PC-3 (cell line): ENCODE results near the gene SLC51B. TPM values are rescaled to one million over a fixed set of nuclear protein-coding genes. Genes with fewer than 3 reads are reported as not detected.
"Not testable (repeated sequence)": the region's sequence is repeated elsewhere in the genome, so short reads cannot be mapped to it uniquely, and the experiment has no call there.

Experiments
- ATAC-seq: fragments of 200-7000 bp; cut with Tn5 transposase; 2 replicates; pipeline ENCODE4 v1.9.1; 2020; ENCODE audit warnings: mild to moderate bottlenecking, moderate library complexity
- BruUV-seq: library from RNA; stranded (reverse); fragments of 400-500 nt; replicated peaks from 2 replicates; lab custom pipeline; 2021; lab: Mats Ljungman, UMichigan
- CTCF ChIA-PET: fragments of 300-600 bp; sonication (Branson Sonifier 250); formaldehyde crosslinking; loops from one replicate; lab custom pipeline; 2022; ENCODE audit warnings: antibody characterized with exemption; lab: Charles Lee
- POLR2A ChIA-PET: fragments of 300-600 bp; sonication (Branson Sonifier 250); formaldehyde crosslinking; loops from one replicate; lab custom pipeline; 2022; ENCODE audit warnings: antibody characterized with exemption; ENCODE audit not compliant: unreplicated experiment; lab: Charles Lee
- DNase-seq: peaks from one replicate; pipeline ENCODE4 v3.0.0-alpha.2; 2015
- H2AFZ ChIP-seq: fragments of 300-600 bp; sonication (generic); 2 replicates; pipeline ENCODE4 v1.6.0; 2016; ENCODE audit warnings: antibody characterized with exemption, low read length
- H3F3A ChIP-seq: fragments of 300-600 bp; sonication (generic); one replicate; pipeline ENCODE4 v1.6.0; 2017; ENCODE audit warnings: antibody characterized with exemption, low read length, control low read depth, mild to moderate bottlenecking; ENCODE audit not compliant: unreplicated experiment
- H3K27ac ChIP-seq: fragments of 300-600 bp; sonication (generic); 2 replicates; pipeline ENCODE4 v1.5.1; 2016; ENCODE audit warnings: mild to moderate bottlenecking, low read length
- H3K27me3 ChIP-seq: fragments of 300-600 bp; sonication (generic); 2 replicates; pipeline ENCODE4 v1.6.1; 2016; ENCODE audit warnings: low read length, mixed read lengths
- H3K36me3 ChIP-seq: fragments of 300-600 bp; sonication (generic); 2 replicates; pipeline ENCODE4 v1.6.1; 2016; ENCODE audit warnings: low read depth, mixed run types, low read length, mixed read lengths
- H3K4me1 ChIP-seq: fragments of 300-600 bp; sonication (generic); 2 replicates; pipeline ENCODE4 v1.5.1; 2016; ENCODE audit warnings: low read length; ENCODE audit not compliant: insufficient read depth
- H3K4me2 ChIP-seq: fragments of 300-600 bp; sonication (generic); 2 replicates; pipeline ENCODE4 v1.6.0; 2016; ENCODE audit warnings: low read length
- H3K4me3 ChIP-seq: fragments of 300-600 bp; sonication (generic); 2 replicates; pipeline ENCODE4 v1.5.1; 2016; ENCODE audit warnings: mild to moderate bottlenecking, low read length, mixed read lengths
- H3K79me2 ChIP-seq: fragments of 300-600 bp; sonication (generic); 2 replicates; pipeline ENCODE4 v1.6.1; 2017; ENCODE audit warnings: low read length, mixed read lengths
- H3K9ac ChIP-seq: fragments of 300-600 bp; sonication (generic); 2 replicates; pipeline ENCODE4 v1.6.0; 2016; ENCODE audit warnings: mild to moderate bottlenecking, low read length
- H3K9me2 ChIP-seq: fragments of 300-600 bp; sonication (generic); replicated peaks from 2 replicates; pipeline ENCODE4 v1.6.1; 2016; ENCODE audit warnings: mixed run types, low read length, mixed read lengths
- H3K9me3 ChIP-seq: fragments of 300-600 bp; sonication (generic); 2 replicates; pipeline ENCODE4 v1.6.1; 2016; ENCODE audit warnings: low read length, mixed read lengths
- H4K20me1 ChIP-seq: fragments of 300-600 bp; sonication (generic); 2 replicates; pipeline ENCODE4 v1.6.1; 2016; ENCODE audit warnings: low read length, mixed read lengths
- CTCF ChIP-seq: fragments of 300-600 bp; sonication (generic); conservative IDR thresholded peaks from 2 replicates; pipeline ENCODE4 v1.5.1; 2017; ENCODE audit warnings: antibody characterized with exemption, low read depth, mild to moderate bottlenecking, low read length
- EZH2 ChIP-seq: fragments of 300-600 bp; sonication (generic); IDR thresholded peaks from one replicate; pipeline ENCODE4 v1.6.1; 2017; ENCODE audit warnings: antibody characterized with exemption, mild to moderate bottlenecking, low read length; ENCODE audit not compliant: unreplicated experiment
- EZH2phosphoT487 ChIP-seq: fragments of 300-600 bp; sonication (generic); IDR thresholded peaks from 2 replicates; pipeline ENCODE4 v1.6.1; 2018; ENCODE audit warnings: mild to moderate bottlenecking, antibody characterized with exemption, low read length, borderline replicate concordance
- intact Hi-C: fragments of 100-400 bp; cut with micrococcal nuclease; formaldehyde crosslinking; loops from 2 replicates; pipeline ENCODE4 v1.9.0; 2023
- total RNA-seq: library from RNA; depleted of rRNA; stranded (reverse); fragments of >200 nt; gene quantifications from 2 replicates; pipeline ENCODE4 v1.2.3, GENCODE V29; 2014

SLC51B gene
- total RNA-seq, 1 experiment from 2014 or later, result not detected

GRCh38 chr15:65072027-65072426, 26.8 kb downstream of the SLC51B start:
- Histone ChIP-seq H3K4me2 (no peak overlapping the region), H3K27me3 (no peaks in the 10 kb centered on the region), H3K4me3 (no peak overlapping the region), H3K36me3 (no peaks in the 10 kb centered on the region), H4K20me1 (no peaks in the 10 kb centered on the region), H3F3A (no peaks in the 10 kb centered on the region), H3K9ac (no peak overlapping the region), H3K9me2 (no peaks in the 10 kb centered on the region), H3K9me3 (no peaks in the 10 kb centered on the region), H3K27ac (no peak overlapping the region), H2AFZ (no peak overlapping the region), H3K4me1 (no peaks in the 10 kb centered on the region), H3K79me2 (no peaks in the 10 kb centered on the region)
- POLR2A ChIA-PET, result no interaction called here
- TF ChIP-seq EZH2, result no peak
- TF ChIP-seq CTCF, result no peak
- TF ChIP-seq EZH2phosphoT487, result no peak
- CTCF ChIA-PET, result no interaction called here
- intact Hi-C loops, result no loop called here
- ATAC-seq (no peak), DNase-seq (no peak)
- no TSS peak for BruUV-seq

- no peak for ATAC-seq
- H2AFZ ChIP-seq, result no peak overlapping the region
- H3K27ac ChIP-seq, result no peak overlapping the region
- H3K36me3 ChIP-seq, result no peaks in the 10 kb centered on the region
- no TSS peak for BruUV-seq
- no peaks in the 10 kb centered on the region for H3K79me2 ChIP-seq
- H3K27me3 ChIP-seq, result no peaks in the 10 kb centered on the region
- H3F3A ChIP-seq, result no peaks in the 10 kb centered on the region
- H3K9me3 ChIP-seq, result no peaks in the 10 kb centered on the region
- DNase-seq, result no peak
- TF ChIP-seq CTCF, result no peak
- TF ChIP-seq EZH2, result no peak
- no peak for TF ChIP-seq EZH2phosphoT487
- no peak overlapping the region for H3K4me2 ChIP-seq
- CTCF ChIA-PET, result no interaction called here
- no peak overlapping the region for H3K9ac ChIP-seq
- intact Hi-C loops, result no loop called here
- H3K4me3 ChIP-seq, result no peak overlapping the region
- H3K4me1 ChIP-seq, result no peaks in the 10 kb centered on the region
- POLR2A ChIA-PET, result no interaction called here
- H4K20me1 ChIP-seq, result no peaks in the 10 kb centered on the region
- no peaks in the 10 kb centered on the region for H3K9me2 ChIP-seq
Measured at GRCh38 chr15:65072617-65073016, 27.4 kb downstream of the SLC51B start.

DNA sequence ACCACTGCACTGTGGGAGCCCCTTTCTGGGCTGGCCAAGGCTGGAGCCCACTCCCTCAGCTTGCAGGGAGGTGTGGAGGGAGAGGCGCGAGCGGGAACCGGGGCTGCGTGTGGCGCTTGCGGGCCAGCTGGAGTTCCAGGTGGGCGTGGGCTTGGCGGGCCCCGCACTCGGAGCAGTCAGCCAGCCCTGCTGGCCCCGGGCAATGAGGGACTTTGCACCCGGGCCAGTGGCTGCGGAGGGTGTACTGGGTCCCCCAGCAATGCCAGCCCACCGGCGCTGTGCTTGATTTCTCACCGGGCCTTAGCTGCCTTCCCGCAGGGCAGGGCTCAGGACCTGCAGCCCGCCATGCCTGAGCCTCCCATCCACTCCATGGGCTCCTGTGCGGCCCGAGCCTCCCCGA, 29.8 kb downstream of the SLC51B start:
- CTCF ChIA-PET, result not testable (repeated sequence)
- POLR2A ChIA-PET, result interaction anchor here (0.6 kb wide), 1 partner anchor 188 kb away, joined by 6 read pairs; no protein-coding TSS in a partner anchor

GRCh38 chr15:65075607-65076395, 30.6 kb downstream of the SLC51B start:
- H3K27ac ChIP-seq, H3K9ac ChIP-seq, H3K4me1 ChIP-seq, intact Hi-C loops, CTCF ChIA-PET, DNase-seq, H3F3A ChIP-seq, POLR2A ChIA-PET, H3K4me3 ChIP-seq, H3K36me3 ChIP-seq, H4K20me1 ChIP-seq, H3K79me2 ChIP-seq, H3K9me2 ChIP-seq, H3K4me2 ChIP-seq, H2AFZ ChIP-seq, BruUV-seq, ATAC-seq, H3K9me3 ChIP-seq, H3K27me3 ChIP-seq: not testable (repeated sequence)

More for the DNA sequence above, 29.8 kb downstream of the SLC51B start:
- H3K27me3 ChIP-seq, ATAC-seq, H3K79me2 ChIP-seq, H3K4me1 ChIP-seq, H3K9me2 ChIP-seq, H3K9me3 ChIP-seq, H2AFZ ChIP-seq, DNase-seq, H3K27ac ChIP-seq, H3K36me3 ChIP-seq, H3K4me2 ChIP-seq, H4K20me1 ChIP-seq, H3F3A ChIP-seq, H3K9ac ChIP-seq, H3K4me3 ChIP-seq, intact Hi-C loops, BruUV-seq: not testable (repeated sequence)
